Kidney (tissue), 14 donors: ENCODE measurements around the gene CHST5. TPM values are rescaled to one million over a fixed set of nuclear protein-coding genes. Genes with fewer than 3 reads are reported as not detected.

ENCODE experiments used
- DNase-seq, 5 donors: peaks; one replicate each; pipeline ENCODE4 v3.0.0-alpha.2; 2013 to 2020
- FAIRE-seq: peaks from 2 replicates; lab custom pipeline; 2012; peaks lifted over from hg19 to GRCh38; lab: Jason Lieb, UNC
- H3K27ac ChIP-seq, 2 donors: one replicate each; pipeline ENCODE4 v1.7.0; 2013; ENCODE audit warnings: low read depth in 2 of 2, low read length in 2 of 2, inconsistent platforms in 1 of 2
- H3K27me3 ChIP-seq: one replicate; pipeline ENCODE4 v1.7.1; 2013; ENCODE audit warnings: low read length, inconsistent platforms; ENCODE audit not compliant: control insufficient read depth, insufficient read depth
- H3K36me3 ChIP-seq, 3 donors: one replicate each; pipeline versions ENCODE4 v1.7.0 to v1.7.1; 2013; ENCODE audit warnings: low read length in 3 of 3, control low read depth in 1 of 3, inconsistent platforms in 1 of 3; ENCODE audit not compliant: insufficient read depth in 3 of 3, control insufficient read depth in 2 of 3
- H3K4me1 ChIP-seq, 3 donors: one replicate each; pipeline versions ENCODE4 v1.7.0 to v1.7.1; 2013; ENCODE audit warnings: low read length in 3 of 3, inconsistent platforms in 1 of 3, low read depth in 1 of 3; ENCODE audit not compliant: control insufficient read depth in 2 of 3, insufficient read depth in 2 of 3
- H3K4me3 ChIP-seq, 3 donors: one replicate each; pipeline versions ENCODE4 v1.7.0 to v1.8.1; 2013; ENCODE audit warnings: low read length in 3 of 3, control low read depth in 1 of 3, inconsistent platforms in 1 of 3
- H3K9ac ChIP-seq, 3 donors: one replicate each; pipeline versions ENCODE4 v1.7.0 to v1.7.1; 2013; ENCODE audit warnings: low read length in 3 of 3, control low read depth in 1 of 3, inconsistent platforms in 1 of 3
- H3K9me3 ChIP-seq, 3 donors: one replicate each; pipeline versions ENCODE4 v1.7.0 to v1.7.1; 2013; ENCODE audit warnings: low read length in 3 of 3, control low read depth in 1 of 3, inconsistent platforms in 1 of 3; ENCODE audit not compliant: control insufficient read depth in 2 of 3, insufficient read depth in 1 of 3
- intact Hi-C: fragments of 100-400 bp; cut with DNase I; formaldehyde crosslinking; loops from one replicate; pipeline ENCODE4 v1.11.1; 2022
- polyA plus RNA-seq: library from polyadenylated mRNA; stranded (reverse); fragments of 350-450 nt; fragmentation: Illumina TruSeq; extraction: RNeasy Lipid Tissue Mini Kit (QIAGEN cat#74804); gene quantifications from one replicate; pipeline ENCODE4 v1.2.3, GENCODE V29; 2014; ENCODE audit warnings: low read depth, low replicate concordance; ENCODE audit not compliant: insufficient read depth
- total RNA-seq: library from RNA; stranded (reverse); fragmentation: NEBNext Ultra II Directional; extraction: Animal tissue kit (Norgen Biotek cat#: 25700); gene quantifications from one replicate; pipeline ENCODE4 v1.2.1, GENCODE V29; 2021
- TF ChIP-seq, protein P1 (sequence below): IDR thresholded peaks from 3 replicates; pipeline ENCODE4 v1.5.1; 2012; ENCODE audit warnings: mild to moderate bottlenecking, moderate library complexity, borderline replicate concordance; ENCODE audit not compliant: insufficient read depth; ENCODE audit errors: extremely low read depth
- donor health status: control.
- donor health status: control.
- donor health status: control.
- donor health status: control.
- donor health status: control.
- donor health status: DM: yes; HTN: yes; CAD: no.
- donor health status: Normal renal cell carcinoma (clear cell type).

CHST5 gene
- total and polyA plus RNA-seq, 2 donors from 2014 or later = 0.13 to 0.28 TPM

GRCh38 chr16:75534560-75535205 lies 1.2 kb downstream of the CHST5 start:
- Histone ChIP-seq H3K27ac (no peak overlapping the region), H3K4me1 (no peaks in the 10 kb centered on the region), H3K36me3 (no peaks in the 10 kb centered on the region), H3K4me3 (no peak overlapping the region), H3K9ac (no peak overlapping the region), H3K27me3 (no peaks in the 10 kb centered on the region), H3K9me3 (no peaks in the 10 kb centered on the region)
- intact Hi-C loops = no loop called here
- peak in 4 of 5 donors; percentile 15 to 65 (median 52) for DNase-seq
- TF ChIP-seq, protein P1, sequence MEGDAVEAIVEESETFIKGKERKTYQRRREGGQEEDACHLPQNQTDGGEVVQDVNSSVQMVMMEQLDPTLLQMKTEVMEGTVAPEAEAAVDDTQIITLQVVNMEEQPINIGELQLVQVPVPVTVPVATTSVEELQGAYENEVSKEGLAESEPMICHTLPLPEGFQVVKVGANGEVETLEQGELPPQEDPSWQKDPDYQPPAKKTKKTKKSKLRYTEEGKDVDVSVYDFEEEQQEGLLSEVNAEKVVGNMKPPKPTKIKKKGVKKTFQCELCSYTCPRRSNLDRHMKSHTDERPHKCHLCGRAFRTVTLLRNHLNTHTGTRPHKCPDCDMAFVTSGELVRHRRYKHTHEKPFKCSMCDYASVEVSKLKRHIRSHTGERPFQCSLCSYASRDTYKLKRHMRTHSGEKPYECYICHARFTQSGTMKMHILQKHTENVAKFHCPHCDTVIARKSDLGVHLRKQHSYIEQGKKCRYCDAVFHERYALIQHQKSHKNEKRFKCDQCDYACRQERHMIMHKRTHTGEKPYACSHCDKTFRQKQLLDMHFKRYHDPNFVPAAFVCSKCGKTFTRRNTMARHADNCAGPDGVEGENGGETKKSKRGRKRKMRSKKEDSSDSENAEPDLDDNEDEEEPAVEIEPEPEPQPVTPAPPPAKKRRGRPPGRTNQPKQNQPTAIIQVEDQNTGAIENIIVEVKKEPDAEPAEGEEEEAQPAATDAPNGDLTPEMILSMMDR = no peak
- FAIRE-seq = no peak

- DNase-seq = peak in 1 of 5 donors; percentile 21
- FAIRE-seq = no peak
- intact Hi-C loops = no loop called here
- TF ChIP-seq, protein P1 = no peak
- Histone ChIP-seq H3K36me3 (no peaks in the 10 kb centered on the region), H3K9me3 (no peaks in the 10 kb centered on the region), H3K4me3 (no peak overlapping the region), H3K4me1 (no peaks in the 10 kb centered on the region), H3K27ac (no peak overlapping the region), H3K27me3 (no peaks in the 10 kb centered on the region), H3K9ac (no peak overlapping the region)
Measured at GRCh38 chr16:75532791-75533190, 3.1 kb downstream of the CHST5 start.

GRCh38 chr16:75532142-75532765 lies 3.7 kb downstream of the CHST5 start:
- intact Hi-C loops = no loop called here
- DNase-seq = peak in 1 of 5 donors; percentile 37
- no peaks in the 10 kb centered on the region for H3K27me3 ChIP-seq
- TF ChIP-seq, protein P1 = no peak
- H3K9ac ChIP-seq = no peak overlapping the region
- no peaks in the 10 kb centered on the region for H3K9me3 ChIP-seq
- FAIRE-seq = no peak
- H3K36me3 ChIP-seq = no peaks in the 10 kb centered on the region
- H3K4me3 ChIP-seq = no peak overlapping the region
- H3K27ac ChIP-seq = no peak overlapping the region
- H3K4me1 ChIP-seq = no peaks in the 10 kb centered on the region
